IMR-90 (cell line): Measurements from ENCODE around the gene PPP2R1A.

Experiments used
- FOS ChIP-seq: fragments of 150-350 bp; IDR thresholded peaks from 2 replicates; pipeline ENCODE4 v1.6.1; 2016; ENCODE audit warnings: low read depth, low read length
- MXI1 ChIP-seq: IDR thresholded peaks from 2 replicates; pipeline ENCODE4 v1.6.1; 2012; ENCODE audit warnings: low read depth, mild to moderate bottlenecking, low read length, moderate library complexity, borderline replicate concordance
- POLR2A ChIP-seq: IDR thresholded peaks from 2 replicates; pipeline ENCODE4 v1.6.1; 2012; ENCODE audit warnings: mild to moderate bottlenecking, low read depth, low read length
- RAD21 ChIP-seq: IDR thresholded peaks from 2 replicates; pipeline ENCODE4 v1.6.1; 2012; ENCODE audit warnings: low read length, improper control_type of control experiment
- RFX5 ChIP-seq: IDR thresholded peaks from 2 replicates; pipeline ENCODE4 v1.8.0; 2012; ENCODE audit warnings: low read depth, mild to moderate bottlenecking, low read length, moderate library complexity
- SMC3 ChIP-seq: fragments of 150-350 bp; IDR thresholded peaks from 2 replicates; pipeline ENCODE4 v1.6.1; 2016; ENCODE audit warnings: low read depth, mild to moderate bottlenecking, antibody characterized with exemption, low read length, moderate library complexity
- TF ChIP-seq, protein P1 (sequence below): conservative IDR thresholded peaks from 2 replicates; pipeline ENCODE4 v1.5.1; 2012; ENCODE audit warnings: mild to moderate bottlenecking, low read depth, low read length, improper control_type of control experiment
- TF ChIP-seq, protein P2 (sequence below): fragments of 150-350 bp; IDR thresholded peaks from 2 replicates; pipeline ENCODE4 v1.6.1; 2017; ENCODE audit warnings: mild to moderate bottlenecking, antibody characterized with exemption, low read length, low read depth

DNA sequence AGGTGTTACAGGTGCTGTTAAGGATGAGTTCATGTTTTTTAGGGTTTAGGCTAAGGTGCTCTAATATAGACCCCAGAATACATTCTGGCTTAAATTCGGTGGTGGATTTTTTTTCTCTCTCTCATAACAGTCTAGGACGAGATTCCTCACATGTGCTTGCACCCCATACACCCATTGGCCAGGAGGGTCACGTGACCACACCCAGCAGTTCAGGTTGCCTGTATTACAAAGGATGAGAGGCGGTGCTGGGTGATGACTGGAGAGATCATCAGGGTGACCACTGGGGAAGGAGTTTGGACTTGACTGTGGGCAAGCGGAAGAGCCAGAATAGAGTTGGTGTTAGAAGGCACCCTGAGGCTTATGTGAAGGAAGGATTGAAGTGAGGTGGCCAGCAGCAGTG, 27.7 kb downstream of the PPP2R1A start:
- TF ChIP-seq RAD21 (no peak), MXI1 (no peak), RFX5 (no peak), POLR2A (no peak), SMC3 (no peak), FOS (no peak)
- TF ChIP-seq, protein P1, sequence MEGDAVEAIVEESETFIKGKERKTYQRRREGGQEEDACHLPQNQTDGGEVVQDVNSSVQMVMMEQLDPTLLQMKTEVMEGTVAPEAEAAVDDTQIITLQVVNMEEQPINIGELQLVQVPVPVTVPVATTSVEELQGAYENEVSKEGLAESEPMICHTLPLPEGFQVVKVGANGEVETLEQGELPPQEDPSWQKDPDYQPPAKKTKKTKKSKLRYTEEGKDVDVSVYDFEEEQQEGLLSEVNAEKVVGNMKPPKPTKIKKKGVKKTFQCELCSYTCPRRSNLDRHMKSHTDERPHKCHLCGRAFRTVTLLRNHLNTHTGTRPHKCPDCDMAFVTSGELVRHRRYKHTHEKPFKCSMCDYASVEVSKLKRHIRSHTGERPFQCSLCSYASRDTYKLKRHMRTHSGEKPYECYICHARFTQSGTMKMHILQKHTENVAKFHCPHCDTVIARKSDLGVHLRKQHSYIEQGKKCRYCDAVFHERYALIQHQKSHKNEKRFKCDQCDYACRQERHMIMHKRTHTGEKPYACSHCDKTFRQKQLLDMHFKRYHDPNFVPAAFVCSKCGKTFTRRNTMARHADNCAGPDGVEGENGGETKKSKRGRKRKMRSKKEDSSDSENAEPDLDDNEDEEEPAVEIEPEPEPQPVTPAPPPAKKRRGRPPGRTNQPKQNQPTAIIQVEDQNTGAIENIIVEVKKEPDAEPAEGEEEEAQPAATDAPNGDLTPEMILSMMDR = no peak
- TF ChIP-seq, protein P2, sequence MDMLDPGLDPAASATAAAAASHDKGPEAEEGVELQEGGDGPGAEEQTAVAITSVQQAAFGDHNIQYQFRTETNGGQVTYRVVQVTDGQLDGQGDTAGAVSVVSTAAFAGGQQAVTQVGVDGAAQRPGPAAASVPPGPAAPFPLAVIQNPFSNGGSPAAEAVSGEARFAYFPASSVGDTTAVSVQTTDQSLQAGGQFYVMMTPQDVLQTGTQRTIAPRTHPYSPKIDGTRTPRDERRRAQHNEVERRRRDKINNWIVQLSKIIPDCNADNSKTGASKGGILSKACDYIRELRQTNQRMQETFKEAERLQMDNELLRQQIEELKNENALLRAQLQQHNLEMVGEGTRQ = no peak
